ENCODE results near the gene ARL6IP5.

The ARL6IP5 gene

GRCh38 chr3:69116897-69117296 lies 32.2 kb downstream of the ARL6IP5 start:
- ChIA-PET CTCF (interaction anchor here (1.4 to 5.4 kb wide), 4 partner anchors 9 to 189 kb away, joined by 4 to 53 read pairs (median 20); no protein-coding TSS in a partner anchor), POLR2A (no interaction called here)
- no peak for DNase-seq (ENCODE audit: extremely low spot score)
- TF ChIP-seq, protein P1, sequence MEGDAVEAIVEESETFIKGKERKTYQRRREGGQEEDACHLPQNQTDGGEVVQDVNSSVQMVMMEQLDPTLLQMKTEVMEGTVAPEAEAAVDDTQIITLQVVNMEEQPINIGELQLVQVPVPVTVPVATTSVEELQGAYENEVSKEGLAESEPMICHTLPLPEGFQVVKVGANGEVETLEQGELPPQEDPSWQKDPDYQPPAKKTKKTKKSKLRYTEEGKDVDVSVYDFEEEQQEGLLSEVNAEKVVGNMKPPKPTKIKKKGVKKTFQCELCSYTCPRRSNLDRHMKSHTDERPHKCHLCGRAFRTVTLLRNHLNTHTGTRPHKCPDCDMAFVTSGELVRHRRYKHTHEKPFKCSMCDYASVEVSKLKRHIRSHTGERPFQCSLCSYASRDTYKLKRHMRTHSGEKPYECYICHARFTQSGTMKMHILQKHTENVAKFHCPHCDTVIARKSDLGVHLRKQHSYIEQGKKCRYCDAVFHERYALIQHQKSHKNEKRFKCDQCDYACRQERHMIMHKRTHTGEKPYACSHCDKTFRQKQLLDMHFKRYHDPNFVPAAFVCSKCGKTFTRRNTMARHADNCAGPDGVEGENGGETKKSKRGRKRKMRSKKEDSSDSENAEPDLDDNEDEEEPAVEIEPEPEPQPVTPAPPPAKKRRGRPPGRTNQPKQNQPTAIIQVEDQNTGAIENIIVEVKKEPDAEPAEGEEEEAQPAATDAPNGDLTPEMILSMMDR (IDR thresholded peaks at IDR 0.05; ENCODE audit: control extremely low read depth, extremely low read depth, low read depth, missing control alignments), result no peak

DNA sequence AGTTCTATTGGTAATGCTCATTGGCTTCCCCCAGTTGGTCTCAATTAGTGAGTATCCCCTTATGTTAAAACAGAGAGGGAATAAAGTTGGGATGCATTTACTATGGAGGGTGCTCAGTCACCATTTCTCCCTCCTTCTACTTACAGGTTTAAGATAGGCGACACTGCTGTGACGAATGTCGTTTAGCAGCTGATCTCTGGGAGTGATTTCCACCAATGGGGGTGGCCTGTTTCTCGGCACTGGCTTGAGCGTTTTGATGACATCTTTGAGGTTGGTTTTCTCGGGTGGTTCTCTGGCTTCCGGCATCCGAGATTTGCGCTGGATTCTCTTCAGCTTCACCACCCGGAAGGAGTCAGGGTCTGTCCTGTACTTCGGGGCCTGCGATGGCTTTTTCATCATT lies 33.8 kb downstream of the ARL6IP5 start:
- POLR2A ChIA-PET, result no interaction called here
- TF ChIP-seq, protein P1 (IDR thresholded peaks at IDR 0.05; ENCODE audit: control extremely low read depth, extremely low read depth, low read depth, missing control alignments), result no peak
- CTCF ChIA-PET, result interaction anchor here (0.6 to 5.4 kb wide), 11 partner anchors 8 to 553 kb away, joined by 3 to 53 read pairs (median 17); partner anchors contain the start of gene ARL6IP5
- no peak for DNase-seq (ENCODE audit: extremely low spot score)

GRCh38 chr3:69119138-69119537 lies 34.4 kb downstream of the ARL6IP5 start:
- DNase-seq (ENCODE audit: extremely low spot score), result no peak
- TF ChIP-seq, protein P1 (IDR thresholded peaks at IDR 0.05; ENCODE audit: control extremely low read depth, extremely low read depth, low read depth, missing control alignments), result no peak
- CTCF ChIA-PET, result interaction anchor here (0.6 to 5.4 kb wide), 16 partner anchors 9 to 553 kb away, joined by 3 to 53 read pairs (median 18); partner anchors contain the start of genes ARL6IP5 and EOGT
- POLR2A ChIA-PET, result no interaction called here

DNA sequence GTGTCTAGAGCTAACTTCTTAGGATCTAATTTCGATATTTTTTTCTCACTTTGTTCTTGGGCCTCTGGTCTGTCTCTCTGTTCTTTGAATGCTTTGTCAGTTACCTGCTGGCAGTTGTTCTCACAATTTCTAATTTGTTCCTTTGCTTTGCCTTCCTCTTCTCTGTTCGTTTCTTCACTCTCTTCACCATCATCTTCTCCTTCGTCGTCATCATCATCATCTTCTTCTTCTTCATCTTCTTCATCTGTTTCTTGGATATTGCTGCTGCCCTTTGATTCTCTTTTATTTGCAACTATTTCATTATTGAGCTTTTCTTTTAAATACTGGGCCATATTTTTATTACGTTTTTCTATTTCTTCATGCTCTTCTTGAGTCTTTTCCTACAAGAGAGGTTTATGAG lies 34.9 kb downstream of the ARL6IP5 start:
- CTCF ChIA-PET, result interaction anchor here (0.7 to 5.4 kb wide), 24 partner anchors 10 to 552 kb away, joined by 3 to 53 read pairs (median 8); partner anchors contain the start of gene EOGT
- no peak for DNase-seq (ENCODE audit: extremely low spot score)

DNA sequence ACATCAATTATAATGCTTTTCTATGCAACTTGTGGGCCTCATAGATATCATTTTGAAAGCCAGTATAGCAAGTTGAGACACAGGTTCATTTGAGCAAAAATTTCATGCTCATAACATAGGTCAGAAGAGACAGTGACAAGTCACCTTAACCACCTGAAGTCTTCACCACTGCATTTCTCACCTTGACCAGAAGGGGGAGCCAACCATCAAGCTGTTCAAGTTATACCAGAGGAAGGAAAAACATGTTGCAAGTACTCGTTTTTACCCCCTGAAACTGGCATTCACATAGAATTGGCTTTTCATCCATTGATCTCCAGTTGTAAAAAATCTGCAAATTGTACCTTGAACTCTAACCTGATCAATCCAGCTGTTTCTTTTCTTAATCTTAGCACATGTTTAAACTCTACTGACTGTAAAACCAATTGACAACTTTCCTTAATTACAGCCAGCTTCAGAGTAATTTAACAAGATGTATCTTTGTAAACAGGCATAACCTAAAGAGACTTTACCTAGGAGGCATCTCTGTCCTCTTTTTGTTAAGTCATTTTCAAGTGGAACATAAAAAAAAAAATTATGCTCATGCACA lies 36.2 kb downstream of the ARL6IP5 start:
- peak; percentile 46 for DNase-seq (ENCODE audit: extremely low spot score)
- TF ChIP-seq, protein P1 (IDR thresholded peaks at IDR 0.05; ENCODE audit: control extremely low read depth, extremely low read depth, low read depth, missing control alignments), result peak; percentile 95
- ChIA-PET CTCF (interaction anchor here (0.6 to 5.4 kb wide), 53 partner anchors 11 to 618 kb away, joined by 3 to 53 read pairs (median 4); partner anchors contain the start of genes MITF and TMF1), POLR2A (no interaction called here)

More for the DNA sequence above, 34.9 kb downstream of the ARL6IP5 start:
- POLR2A ChIA-PET, result no interaction called here
- TF ChIP-seq, protein P1 (IDR thresholded peaks at IDR 0.05; ENCODE audit: control extremely low read depth, extremely low read depth, low read depth, missing control alignments), result no peak

- TF ChIP-seq, protein P1 (IDR thresholded peaks at IDR 0.05; ENCODE audit: control extremely low read depth, extremely low read depth, low read depth, missing control alignments), result no peak
- DNase-seq (ENCODE audit: extremely low spot score), result no peak
- CTCF ChIA-PET, result interaction anchor here (0.6 to 5.4 kb wide), 47 partner anchors 11 to 617 kb away, joined by 3 to 53 read pairs (median 4); partner anchors contain the start of genes MITF and TMF1
- POLR2A ChIA-PET, result no interaction called here
These were observed 36.8 kb downstream of the ARL6IP5 start for GRCh38 chr3:69121513-69121912.

Data from GM10248 (cell line).